Stimulated activated naive B cell treated with anti-CD40 and anti-IgM and Interleukin-4, amounts not matched to agents 10 μg/mL and 1 μg/mL and 100 μg/mL, for 72 hours (primary cell): ENCODE data around the gene SCUBE1.

Experiments used
- ATAC-seq, 2 donors: fragments of 150-1000 bp; cut with Tn5 transposase; replicated peaks; 2 replicates each; pipeline ENCODE4 v1.10.0; 2021; ENCODE audit warnings: moderate library complexity in 1 of 2
- DNase-seq: peaks from one replicate; pipeline ENCODE4 v3.0.0; 2021
- H3K27ac Mint-ChIP-seq: one replicate; pipeline ENCODE4 v1.8.0; 2022; ENCODE audit warnings: mild to moderate bottlenecking, mixed read lengths
- H3K27me3 Mint-ChIP-seq, 2 donors: one replicate each; pipeline ENCODE4 v1.8.0; 2022; ENCODE audit warnings: mixed read lengths in 2 of 2
- H3K36me3 Mint-ChIP-seq, 2 donors: one replicate each; pipeline ENCODE4 v1.8.0; 2022; ENCODE audit warnings: mixed read lengths in 2 of 2, mild to moderate bottlenecking in 1 of 2
- H3K4me1 Mint-ChIP-seq, 2 donors: one replicate each; pipeline ENCODE4 v1.8.0; 2022; ENCODE audit warnings: mixed read lengths in 2 of 2, mild to moderate bottlenecking in 1 of 2
- H3K4me3 Mint-ChIP-seq, 2 donors: one replicate each; pipeline ENCODE4 v1.8.0; 2022; ENCODE audit warnings: mild to moderate bottlenecking in 2 of 2, mixed read lengths in 2 of 2, moderate library complexity in 1 of 2
- H3K9me3 Mint-ChIP-seq, 2 donors: one replicate each; pipeline ENCODE4 v1.8.0; 2022; ENCODE audit warnings: mixed read lengths in 2 of 2, mild to moderate bottlenecking in 1 of 2

The SCUBE1 gene

GRCh38 chr22:43208703-43209522, 134.3 kb downstream of the SCUBE1 start:
- H3K27me3 Mint-ChIP-seq: peaks cover 7 to 22% of the 10 kb centered on the region in 2 donors
- H3K9me3 Mint-ChIP-seq: no peaks in the 10 kb centered on the region
- ATAC-seq (no peak), DNase-seq (no peak)
- H3K27ac Mint-ChIP-seq: no peak overlapping the region
- H3K4me1 Mint-ChIP-seq: peaks cover 3 to 11% of the 10 kb centered on the region in 2 donors
- no peak overlapping the region for H3K4me3 Mint-ChIP-seq
- H3K36me3 Mint-ChIP-seq: no peaks in the 10 kb centered on the region

- no peak for ATAC-seq
- Mint-ChIP-seq H3K27ac (no peak overlapping the region), H3K4me1 (peaks cover 3 to 11% of the 10 kb centered on the region in 2 donors), H3K9me3 (no peaks in the 10 kb centered on the region), H3K27me3 (peaks cover 7 to 22% of the 10 kb centered on the region in 2 donors), H3K4me3 (no peak overlapping the region), H3K36me3 (no peaks in the 10 kb centered on the region)
- no peak for DNase-seq
Observed at GRCh38 chr22:43207849-43208702, 135.1 kb downstream of the SCUBE1 start.

GRCh38 chr22:43207386-43207785, 135.8 kb downstream of the SCUBE1 start:
- Mint-ChIP-seq H3K27me3 (peaks cover 7 to 22% of the 10 kb centered on the region in 2 donors), H3K36me3 (no peaks in the 10 kb centered on the region), H3K9me3 (no peaks in the 10 kb centered on the region), H3K27ac (no peak overlapping the region), H3K4me1 (peaks cover 3 to 11% of the 10 kb centered on the region in 2 donors), H3K4me3 (no peak overlapping the region)
- DNase-seq: no peak
- no peak for ATAC-seq

GRCh38 chr22:43206509-43207161, 136.5 kb downstream of the SCUBE1 start:
- no peaks in the 10 kb centered on the region for H3K9me3 Mint-ChIP-seq
- ATAC-seq (peak; percentile 12 to 23), DNase-seq (no peak)
- no peak overlapping the region for H3K4me3 Mint-ChIP-seq
- no peaks in the 10 kb centered on the region for H3K36me3 Mint-ChIP-seq
- peaks cover 7 to 15% of the 10 kb centered on the region in 2 donors for H3K27me3 Mint-ChIP-seq
- H3K4me1 Mint-ChIP-seq: peaks cover 3 to 11% of the 10 kb centered on the region in 2 donors
- H3K27ac Mint-ChIP-seq: no peak overlapping the region

- Mint-ChIP-seq H3K4me3 (no peak overlapping the region), H3K27me3 (peaks cover 7 to 14% of the 10 kb centered on the region in 2 donors), H3K36me3 (no peaks in the 10 kb centered on the region), H3K4me1 (peaks cover 3 to 11% of the 10 kb centered on the region in 2 donors), H3K9me3 (no peaks in the 10 kb centered on the region), H3K27ac (no peak overlapping the region)
- ATAC-seq: peak; percentile 33 to 51
- DNase-seq: no peak
Observed at GRCh38 chr22:43205748-43206508, 137.2 kb downstream of the SCUBE1 start.

- DNase-seq: no peak
- Mint-ChIP-seq H3K9me3 (no peaks in the 10 kb centered on the region), H3K27ac (no peak overlapping the region), H3K27me3 (peaks cover 10 to 14% of the 10 kb centered on the region in 2 donors), H3K4me1 (peaks cover 3 to 11% of the 10 kb centered on the region in 2 donors), H3K36me3 (no peaks in the 10 kb centered on the region), H3K4me3 (no peak overlapping the region)
- ATAC-seq: no peak
Observed at GRCh38 chr22:43205261-43205691, 137.9 kb downstream of the SCUBE1 start.

- peaks cover 20 to 26% of the 10 kb centered on the region in 2 donors for H3K27me3 Mint-ChIP-seq
- no peak for ATAC-seq
- no peak overlapping the region for H3K27ac Mint-ChIP-seq
- peaks cover 3 to 11% of the 10 kb centered on the region in 2 donors for H3K4me1 Mint-ChIP-seq
- no peak for DNase-seq
- no peaks in the 10 kb centered on the region for H3K36me3 Mint-ChIP-seq
- no peak overlapping the region for H3K4me3 Mint-ChIP-seq
- no peaks in the 10 kb centered on the region for H3K9me3 Mint-ChIP-seq
Observed at GRCh38 chr22:43203471-43203981, 139.6 kb downstream of the SCUBE1 start.

GRCh38 chr22:43202756-43203410, 140.3 kb downstream of the SCUBE1 start:
- Mint-ChIP-seq H3K4me3 (no peak overlapping the region), H3K27ac (no peak overlapping the region), H3K4me1 (peaks cover 3 to 11% of the 10 kb centered on the region in 2 donors), H3K27me3 (peaks cover 25 to 27% of the 10 kb centered on the region in 2 donors), H3K9me3 (no peaks in the 10 kb centered on the region), H3K36me3 (no peaks in the 10 kb centered on the region)
- DNase-seq (no peak), ATAC-seq (no peak)

- Mint-ChIP-seq H3K4me3 (no peak overlapping the region), H3K36me3 (no peaks in the 10 kb centered on the region), H3K4me1 (peaks cover 3 to 11% of the 10 kb centered on the region in 2 donors), H3K27me3 (peaks cover 25 to 26% of the 10 kb centered on the region in 2 donors), H3K27ac (no peak overlapping the region), H3K9me3 (no peaks in the 10 kb centered on the region)
- no peak for DNase-seq
- ATAC-seq: no peak
Observed at GRCh38 chr22:43202326-43202725, 140.8 kb downstream of the SCUBE1 start.

- no peaks in the 10 kb centered on the region for H3K36me3 Mint-ChIP-seq
- ATAC-seq (no peak), DNase-seq (no peak)
- H3K9me3 Mint-ChIP-seq: no peaks in the 10 kb centered on the region
- H3K4me3 Mint-ChIP-seq: no peak overlapping the region
- H3K4me1 Mint-ChIP-seq: peaks cover 3 to 8% of the 10 kb centered on the region in 2 donors
- peaks cover 26 to 29% of the 10 kb centered on the region in 2 donors for H3K27me3 Mint-ChIP-seq
- no peak overlapping the region for H3K27ac Mint-ChIP-seq
Observed at GRCh38 chr22:43201486-43202219, 141.5 kb downstream of the SCUBE1 start.

- H3K27ac Mint-ChIP-seq: no peak overlapping the region
- ATAC-seq (no peak), DNase-seq (no peak)
- peaks cover 28 to 29% of the 10 kb centered on the region in 2 donors for H3K27me3 Mint-ChIP-seq
- H3K4me3 Mint-ChIP-seq: no peak overlapping the region
- H3K36me3 Mint-ChIP-seq: no peaks in the 10 kb centered on the region
- H3K4me1 Mint-ChIP-seq: no peaks in the 10 kb centered on the region
- H3K9me3 Mint-ChIP-seq: no peaks in the 10 kb centered on the region
Observed at GRCh38 chr22:43200555-43200954, 142.6 kb downstream of the SCUBE1 start.

GRCh38 chr22:43200031-43200430, 143.1 kb downstream of the SCUBE1 start:
- DNase-seq: no peak
- ATAC-seq: no peak
- Mint-ChIP-seq H3K9me3 (no peaks in the 10 kb centered on the region), H3K4me1 (no peaks in the 10 kb centered on the region), H3K4me3 (no peak overlapping the region), H3K27ac (no peak overlapping the region), H3K27me3 (peaks cover 29% of the 10 kb centered on the region in 2 donors), H3K36me3 (no peaks in the 10 kb centered on the region)
